Loucy (cell line): Measurements from ENCODE around the gene SNX4.

Source experiments
- H2AFZ ChIP-seq: fragments of 200-600 bp; sonication (generic); 2 replicates; pipeline ENCODE4 v1.6.0; 2016; ENCODE audit warnings: antibody characterized with exemption, mild to moderate bottlenecking, low read length, moderate library complexity
- H3F3A ChIP-seq: fragments of 200-600 bp; 2 replicates; pipeline ENCODE4 v1.6.0; 2016; ENCODE audit warnings: antibody characterized with exemption, low read depth, mild to moderate bottlenecking
- H3K27me3 ChIP-seq: fragments of 200-600 bp; sonication (generic); 2 replicates; pipeline ENCODE4 v1.6.1; 2014; ENCODE audit warnings: low read length, mild to moderate bottlenecking; ENCODE audit not compliant: insufficient read depth, poor library complexity, severe bottlenecking
- H3K36me3 ChIP-seq: fragments of 200-600 bp; sonication (generic); 2 replicates; pipeline ENCODE4 v1.6.1; 2016; ENCODE audit warnings: low read length; ENCODE audit not compliant: insufficient read depth
- H3K4me1 ChIP-seq: fragments of 200-600 bp; sonication (generic); 2 replicates; pipeline ENCODE4 v1.5.1; 2014; ENCODE audit warnings: low read length, mild to moderate bottlenecking; ENCODE audit not compliant: insufficient read depth, poor library complexity, severe bottlenecking
- H3K4me2 ChIP-seq: fragments of 200-600 bp; sonication (generic); 2 replicates; pipeline ENCODE4 v1.6.0; 2014; ENCODE audit warnings: antibody characterized with exemption, low read length, low read depth, mild to moderate bottlenecking; ENCODE audit not compliant: poor library complexity, severe bottlenecking
- H3K4me3 ChIP-seq: fragments of 200-600 bp; sonication (generic); 2 replicates; pipeline ENCODE4 v1.5.1; 2014; ENCODE audit warnings: low read length, mild to moderate bottlenecking, mixed read lengths; ENCODE audit not compliant: poor library complexity, severe bottlenecking
- H3K79me2 ChIP-seq: fragments of 200-600 bp; sonication (generic); 2 replicates; pipeline ENCODE4 v1.6.1; 2014; ENCODE audit warnings: low read length; ENCODE audit not compliant: insufficient read depth
- H3K9ac ChIP-seq: fragments of 200-600 bp; sonication (generic); 2 replicates; pipeline ENCODE4 v1.6.0; 2014; ENCODE audit warnings: mild to moderate bottlenecking, low read depth, low read length, moderate library complexity; ENCODE audit not compliant: poor library complexity, severe bottlenecking
- H3K9me2 ChIP-seq: fragments of 200-600 bp; sonication (generic); replicated peaks from 2 replicates; pipeline ENCODE4 v1.6.1; 2016; ENCODE audit warnings: low read depth, low read length, mixed read lengths
- H3K9me3 ChIP-seq: fragments of 200-600 bp; sonication (generic); 2 replicates; pipeline ENCODE4 v1.6.1; 2014; ENCODE audit warnings: mild to moderate bottlenecking, antibody characterized with exemption, low read length, low read depth; ENCODE audit not compliant: insufficient read depth
- H4K20me1 ChIP-seq: fragments of 200-600 bp; sonication (generic); 2 replicates; pipeline ENCODE4 v1.6.0; 2014; ENCODE audit warnings: antibody characterized with exemption, low read length, mild to moderate bottlenecking; ENCODE audit not compliant: insufficient read depth, poor library complexity, severe bottlenecking
- CTCF ChIP-seq: fragments of 200-600 bp; sonication (generic); conservative IDR thresholded peaks from 2 replicates; pipeline ENCODE4 v1.5.1; 2014; ENCODE audit warnings: mild to moderate bottlenecking, antibody characterized with exemption, low read length
- EZH2phosphoT487 ChIP-seq: fragments of 200-600 bp; IDR thresholded peaks from 2 replicates; pipeline ENCODE4 v1.6.1; 2018; ENCODE audit warnings: antibody characterized with exemption, mild to moderate bottlenecking, moderate library complexity, borderline replicate concordance

The SNX4 gene

GRCh38 chr3:125507128-125507527 is 12.9 kb downstream of the SNX4 start:
- peaks cover 38% of the 10 kb centered on the region; the same call in 1 of the 2 replicates for H3K36me3 ChIP-seq
- peaks cover 51% of the 10 kb centered on the region for H3K79me2 ChIP-seq
- H3K4me1 ChIP-seq: peaks cover 9% of the 10 kb centered on the region
- no peaks in the 10 kb centered on the region for H3K27me3 ChIP-seq
- no peaks in the 10 kb centered on the region for H3K9me2 ChIP-seq
- H2AFZ ChIP-seq: no peak overlapping the region
- H4K20me1 ChIP-seq: peaks cover 25% of the 10 kb centered on the region
- TF ChIP-seq CTCF (no peak), EZH2phosphoT487 (no peak)
- H3F3A ChIP-seq: peaks cover 3% of the 10 kb centered on the region; the same call in 1 of the 2 replicates
- H3K9me3 ChIP-seq: peaks cover 3% of the 10 kb centered on the region; the same call in 1 of the 2 replicates
- no peak overlapping the region for H3K4me2 ChIP-seq
- H3K4me3 ChIP-seq: no peak overlapping the region
- no peak overlapping the region for H3K9ac ChIP-seq

GRCh38 chr3:125498630-125499029 is 21.4 kb downstream of the SNX4 start:
- no peak overlapping the region for H2AFZ ChIP-seq
- no peaks in the 10 kb centered on the region for H3K9me3 ChIP-seq
- no peak overlapping the region for H3K4me2 ChIP-seq
- H4K20me1 ChIP-seq: peaks cover 2% of the 10 kb centered on the region
- no peaks in the 10 kb centered on the region for H3F3A ChIP-seq
- TF ChIP-seq CTCF (no peak), EZH2phosphoT487 (no peak)
- no peaks in the 10 kb centered on the region for H3K27me3 ChIP-seq
- no peak overlapping the region for H3K9ac ChIP-seq
- H3K4me1 ChIP-seq: peaks cover 6% of the 10 kb centered on the region
- no peaks in the 10 kb centered on the region for H3K9me2 ChIP-seq
- peaks cover 59% of the 10 kb centered on the region for H3K36me3 ChIP-seq
- no peak overlapping the region for H3K4me3 ChIP-seq
- no peaks in the 10 kb centered on the region for H3K79me2 ChIP-seq

- Histone ChIP-seq H3K79me2 (no peaks in the 10 kb centered on the region), H3K9me3 (no peaks in the 10 kb centered on the region), H3K36me3 (peaks cover 56% of the 10 kb centered on the region), H4K20me1 (peaks cover 2% of the 10 kb centered on the region), H2AFZ (no peak overlapping the region), H3K4me3 (no peak overlapping the region), H3K4me1 (peaks cover 6% of the 10 kb centered on the region), H3K9ac (no peak overlapping the region), H3K27me3 (no peaks in the 10 kb centered on the region), H3K4me2 (no peak overlapping the region), H3F3A (no peaks in the 10 kb centered on the region), H3K9me2 (no peaks in the 10 kb centered on the region)
- TF ChIP-seq EZH2phosphoT487: no peak
- TF ChIP-seq CTCF: no peak
Observed at GRCh38 chr3:125496701-125497100, 23.3 kb downstream of the SNX4 start.
